Chondrocyte (in vitro differentiated cells): ENCODE results near the gene SHISAL2A. TPM values are rescaled to one million over a fixed set of nuclear protein-coding genes. Genes with fewer than 3 reads are reported as not detected.
"Not testable (repeated sequence)": the region's sequence is repeated elsewhere in the genome, so short reads cannot be mapped to it uniquely, and the experiment has no call there.

Source experiments
- DNase-seq: peaks from one replicate; pipeline ENCODE4 v3.0.0; 2021; ENCODE audit warnings: mixed read lengths, low spot score
- H3K27ac Mint-ChIP-seq: one replicate; pipeline ENCODE4 v1.8.0; 2021; ENCODE audit warnings: mild to moderate bottlenecking, moderate library complexity, mixed read lengths; ENCODE audit not compliant: unreplicated experiment
- H3K27me3 Mint-ChIP-seq: 2 replicates; pipeline ENCODE4 v1.8.0; 2021; ENCODE audit warnings: low read depth, mixed read lengths
- H3K36me3 Mint-ChIP-seq: 2 replicates; pipeline ENCODE4 v1.8.0; 2021; ENCODE audit warnings: low read depth, mixed read lengths
- H3K4me1 Mint-ChIP-seq: 2 replicates; pipeline ENCODE4 v1.8.0; 2021; ENCODE audit warnings: low read depth, mild to moderate bottlenecking, mixed read lengths
- H3K4me3 Mint-ChIP-seq: one replicate; pipeline ENCODE4 v1.8.0; 2021; ENCODE audit warnings: mild to moderate bottlenecking, moderate library complexity, mixed read lengths; ENCODE audit not compliant: unreplicated experiment
- H3K9me3 Mint-ChIP-seq: 2 replicates; pipeline ENCODE4 v1.8.0; 2021; ENCODE audit warnings: low read depth, mixed read lengths
- total RNA-seq: library from RNA; stranded (reverse); gene quantifications from 3 replicates; pipeline ENCODE4 v1.2.1, GENCODE V29; 2021
- TF ChIP-seq, protein P1 (sequence below): fragments of 200-600 bp; sonication (generic); IDR thresholded peaks from 2 replicates; pipeline ENCODE4 v1.5.0; 2021; ENCODE audit warnings: antibody characterized with exemption, mild to moderate bottlenecking, moderate library complexity

The SHISAL2A gene
- total RNA-seq, 1 donor from 2014 or later = not detected

DNA sequence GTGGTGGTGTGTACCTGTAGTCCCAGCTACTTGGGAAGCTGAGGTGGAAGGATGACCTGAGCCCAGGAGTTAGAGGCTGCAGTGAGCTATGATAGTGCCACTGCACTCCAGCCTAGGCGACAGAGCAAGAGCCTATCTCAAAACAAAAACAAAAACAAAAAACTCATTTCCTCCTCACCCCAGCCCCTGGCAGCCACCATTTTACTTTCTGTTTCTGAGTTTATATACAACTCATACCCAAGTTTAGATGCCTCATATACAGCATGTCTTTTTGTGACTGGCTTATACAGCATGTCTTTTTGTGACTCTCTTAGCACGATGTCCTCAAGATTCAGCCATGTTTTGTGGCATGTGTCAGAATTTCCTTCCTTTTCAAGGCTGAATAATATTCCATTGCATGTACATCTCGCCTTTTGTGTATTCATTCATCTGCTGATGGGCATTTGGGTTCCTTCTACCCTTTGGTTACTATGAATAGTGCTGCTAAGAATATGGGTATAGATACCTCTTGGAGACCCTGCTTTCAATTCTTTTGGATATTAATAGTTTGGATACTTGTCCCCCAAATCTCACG, 50.5 kb downstream of the SHISAL2A start:
- Mint-ChIP-seq H3K4me1 (peaks cover 11% of the 10 kb centered on the region), H3K9me3 (no peaks in the 10 kb centered on the region), H3K36me3 (peaks cover 15% of the 10 kb centered on the region), H3K27me3 (no peaks in the 10 kb centered on the region), H3K4me3 (no peak overlapping the region), H3K27ac (no peak overlapping the region)
- no peak for DNase-seq
- TF ChIP-seq, protein P1, sequence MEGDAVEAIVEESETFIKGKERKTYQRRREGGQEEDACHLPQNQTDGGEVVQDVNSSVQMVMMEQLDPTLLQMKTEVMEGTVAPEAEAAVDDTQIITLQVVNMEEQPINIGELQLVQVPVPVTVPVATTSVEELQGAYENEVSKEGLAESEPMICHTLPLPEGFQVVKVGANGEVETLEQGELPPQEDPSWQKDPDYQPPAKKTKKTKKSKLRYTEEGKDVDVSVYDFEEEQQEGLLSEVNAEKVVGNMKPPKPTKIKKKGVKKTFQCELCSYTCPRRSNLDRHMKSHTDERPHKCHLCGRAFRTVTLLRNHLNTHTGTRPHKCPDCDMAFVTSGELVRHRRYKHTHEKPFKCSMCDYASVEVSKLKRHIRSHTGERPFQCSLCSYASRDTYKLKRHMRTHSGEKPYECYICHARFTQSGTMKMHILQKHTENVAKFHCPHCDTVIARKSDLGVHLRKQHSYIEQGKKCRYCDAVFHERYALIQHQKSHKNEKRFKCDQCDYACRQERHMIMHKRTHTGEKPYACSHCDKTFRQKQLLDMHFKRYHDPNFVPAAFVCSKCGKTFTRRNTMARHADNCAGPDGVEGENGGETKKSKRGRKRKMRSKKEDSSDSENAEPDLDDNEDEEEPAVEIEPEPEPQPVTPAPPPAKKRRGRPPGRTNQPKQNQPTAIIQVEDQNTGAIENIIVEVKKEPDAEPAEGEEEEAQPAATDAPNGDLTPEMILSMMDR = no peak

DNA sequence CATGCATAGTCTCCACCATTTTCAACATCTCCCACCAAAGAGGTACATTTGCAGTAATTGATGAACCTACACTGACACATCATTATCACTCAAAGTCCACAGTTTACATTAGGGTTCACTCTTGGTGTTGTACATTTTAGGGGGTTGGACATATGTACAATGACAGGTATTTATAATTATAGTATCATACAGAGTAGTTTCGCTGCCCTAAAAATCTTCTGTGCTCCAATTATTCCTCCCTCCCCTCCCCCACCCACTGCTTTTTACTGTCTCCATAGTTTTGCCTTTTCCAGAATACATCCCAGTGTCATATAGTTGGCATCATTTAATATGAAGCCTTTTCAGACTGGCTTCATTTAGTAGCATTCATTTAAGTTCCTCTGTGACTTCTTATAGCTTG, 51.6 kb downstream of the SHISAL2A start:
- TF ChIP-seq, protein P1 = no peak
- no peaks in the 10 kb centered on the region for H3K9me3 Mint-ChIP-seq
- no peaks in the 10 kb centered on the region for H3K27me3 Mint-ChIP-seq
- H3K4me1 Mint-ChIP-seq = peaks cover 3% of the 10 kb centered on the region
- H3K36me3 Mint-ChIP-seq = peaks cover 15% of the 10 kb centered on the region
- no peak for DNase-seq
- no peak overlapping the region for H3K4me3 Mint-ChIP-seq
- no peak overlapping the region for H3K27ac Mint-ChIP-seq

DNA sequence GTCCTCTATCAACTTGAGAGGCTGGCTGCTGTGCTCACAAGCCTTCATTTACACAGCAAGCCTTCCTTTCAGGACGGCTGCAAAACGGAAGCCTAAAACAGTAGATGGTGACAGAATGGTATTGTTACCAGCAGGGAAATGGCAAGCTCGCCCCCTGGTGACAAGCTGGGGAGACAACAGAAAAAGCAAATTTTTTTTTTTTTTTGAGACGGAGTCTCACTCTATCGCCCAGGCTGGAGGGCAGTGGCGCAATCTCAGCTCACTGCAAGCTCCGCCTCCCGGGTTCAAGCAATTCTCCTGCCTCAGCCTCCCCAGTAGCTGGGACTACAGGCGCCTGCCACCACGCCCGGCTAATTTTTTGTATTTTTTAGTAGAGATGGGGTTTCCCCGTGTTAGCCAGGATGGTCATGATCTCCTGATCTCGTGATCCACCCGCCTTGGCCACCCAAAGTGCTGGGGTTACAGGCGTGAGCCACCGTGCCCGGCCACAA, 53.3 kb downstream of the SHISAL2A start:
- not testable (repeated sequence) for H3K4me3 Mint-ChIP-seq, H3K9me3 Mint-ChIP-seq, H3K4me1 Mint-ChIP-seq, DNase-seq, H3K27me3 Mint-ChIP-seq
- peak overlapping the region; percentile 32 for H3K27ac Mint-ChIP-seq
- peaks cover 15% of the 10 kb centered on the region for H3K36me3 Mint-ChIP-seq
- TF ChIP-seq, protein P1 = peak; percentile 91

DNA sequence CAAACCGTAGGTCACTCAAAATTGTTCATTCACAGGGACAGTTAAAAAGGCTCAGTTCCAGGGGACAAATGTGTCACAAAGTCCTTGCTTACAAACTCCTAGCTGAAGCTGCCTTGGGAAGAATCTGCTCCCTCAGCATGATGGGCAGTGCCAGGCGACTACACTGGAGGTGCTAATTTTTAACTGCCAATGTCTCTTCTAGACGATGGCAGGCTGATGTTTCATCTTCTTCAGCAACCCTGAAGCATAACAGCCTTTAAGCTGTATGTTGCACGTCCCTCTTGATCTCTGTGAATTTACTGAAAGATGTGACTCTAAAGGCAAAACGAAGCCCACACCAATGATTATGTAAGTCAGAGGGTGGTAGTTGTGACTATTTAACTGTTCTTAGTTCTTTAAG, 53.9 kb downstream of the SHISAL2A start:
- Mint-ChIP-seq H3K27ac (no peak overlapping the region), H3K36me3 (peaks cover 17% of the 10 kb centered on the region), H3K9me3 (no peaks in the 10 kb centered on the region), H3K4me3 (no peak overlapping the region), H3K4me1 (peaks cover 3% of the 10 kb centered on the region), H3K27me3 (no peaks in the 10 kb centered on the region)
- TF ChIP-seq, protein P1 = no peak
- DNase-seq = no peak

DNA sequence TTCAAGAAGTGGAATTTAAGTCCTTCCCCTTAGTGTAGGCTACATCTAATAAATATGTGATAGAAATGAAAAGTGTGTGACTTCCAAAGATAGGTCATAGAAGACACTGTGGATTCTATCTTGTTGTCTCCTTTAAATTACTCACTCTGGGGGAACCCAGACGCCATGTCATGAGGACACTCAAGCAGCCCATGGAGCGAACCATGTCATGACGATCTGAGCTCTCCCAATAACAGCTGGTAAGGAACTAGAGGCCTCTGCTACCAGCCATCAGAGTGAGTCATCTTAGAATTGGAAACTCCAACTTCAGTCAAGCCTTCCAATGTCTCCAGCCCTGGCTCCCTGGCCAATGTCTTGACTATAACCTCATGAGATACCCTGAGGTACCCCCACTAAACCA, 58.9 kb downstream of the SHISAL2A start:
- Mint-ChIP-seq H3K4me3 (no peak overlapping the region), H3K36me3 (peaks cover 16% of the 10 kb centered on the region), H3K9me3 (no peaks in the 10 kb centered on the region), H3K27ac (no peak overlapping the region), H3K4me1 (peaks cover 9% of the 10 kb centered on the region), H3K27me3 (no peaks in the 10 kb centered on the region)
- TF ChIP-seq, protein P1 = no peak
- DNase-seq = no peak
